ENCODE results near the gene CASD1.

DNA sequence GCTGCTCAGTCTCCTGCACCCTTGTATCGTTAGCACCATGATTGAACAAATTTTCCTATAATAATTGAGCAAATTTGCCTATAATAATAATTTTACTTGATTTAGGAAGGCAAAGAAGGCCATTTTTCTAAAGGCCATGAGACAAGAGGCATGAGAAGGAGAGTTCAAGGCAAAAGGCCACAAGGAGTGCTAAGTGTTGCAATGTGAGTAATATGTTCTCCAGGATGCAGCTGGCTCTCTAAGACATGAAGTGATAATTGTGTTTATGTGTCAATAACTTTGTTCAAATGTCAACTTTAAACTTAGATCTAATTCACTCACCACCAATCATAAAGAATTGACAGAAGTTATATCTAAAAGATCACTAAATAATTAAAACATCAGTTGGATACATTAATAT is 92.6 kb downstream of the CASD1 start:
- TF ChIP-seq, protein P1, sequence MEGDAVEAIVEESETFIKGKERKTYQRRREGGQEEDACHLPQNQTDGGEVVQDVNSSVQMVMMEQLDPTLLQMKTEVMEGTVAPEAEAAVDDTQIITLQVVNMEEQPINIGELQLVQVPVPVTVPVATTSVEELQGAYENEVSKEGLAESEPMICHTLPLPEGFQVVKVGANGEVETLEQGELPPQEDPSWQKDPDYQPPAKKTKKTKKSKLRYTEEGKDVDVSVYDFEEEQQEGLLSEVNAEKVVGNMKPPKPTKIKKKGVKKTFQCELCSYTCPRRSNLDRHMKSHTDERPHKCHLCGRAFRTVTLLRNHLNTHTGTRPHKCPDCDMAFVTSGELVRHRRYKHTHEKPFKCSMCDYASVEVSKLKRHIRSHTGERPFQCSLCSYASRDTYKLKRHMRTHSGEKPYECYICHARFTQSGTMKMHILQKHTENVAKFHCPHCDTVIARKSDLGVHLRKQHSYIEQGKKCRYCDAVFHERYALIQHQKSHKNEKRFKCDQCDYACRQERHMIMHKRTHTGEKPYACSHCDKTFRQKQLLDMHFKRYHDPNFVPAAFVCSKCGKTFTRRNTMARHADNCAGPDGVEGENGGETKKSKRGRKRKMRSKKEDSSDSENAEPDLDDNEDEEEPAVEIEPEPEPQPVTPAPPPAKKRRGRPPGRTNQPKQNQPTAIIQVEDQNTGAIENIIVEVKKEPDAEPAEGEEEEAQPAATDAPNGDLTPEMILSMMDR (IDR thresholded peaks at IDR 0.05) = no peak
- TF ChIP-seq EP300 (IDR thresholded peaks at IDR 0.05) (no peak), POLR2A (IDR thresholded peaks at IDR 0.05) (no peak)

Data from tibial nerve (tissue), 4 donors.